Breast epithelium (tissue), 4 donors: ENCODE data around the gene NUP50. TPM values are rescaled to one million over a fixed set of nuclear protein-coding genes. Genes with fewer than 3 reads are reported as not detected.

Experiments used
- DNase-seq, 2 donors: peaks; one replicate each; pipeline ENCODE4 v3.0.0-alpha.2; 2019; ENCODE audit warnings: low spot score in 2 of 2
- H3K27ac ChIP-seq, 2 donors: fragments of 200-600 bp; sonication (generic) in 1 of 2; one replicate each; pipeline ENCODE4 v1.5.1; 2016 to 2019; ENCODE audit warnings: mild to moderate bottlenecking in 1 of 2
- H3K27me3 ChIP-seq, 2 donors: fragments of 200-600 bp; sonication (generic) in 1 of 2; one replicate each; pipeline versions ENCODE4 v1.5.1 to v1.6.0; 2017 to 2019; ENCODE audit warnings: control low read depth in 1 of 2, mild to moderate bottlenecking in 1 of 2
- H3K36me3 ChIP-seq: fragments of 200-600 bp; one replicate; pipeline ENCODE4 v1.5.1; 2019
- H3K4me1 ChIP-seq, 2 donors: fragments of 200-600 bp; sonication (generic); one replicate each; pipeline ENCODE4 v1.5.1; 2016 to 2019; ENCODE audit warnings: control low read depth in 1 of 2
- H3K4me3 ChIP-seq, 3 donors: fragments of 200-600 bp; sonication (generic); 1 replicate in 2 of 3; 2 replicates in 1 of 3; pipeline ENCODE4 v1.5.1; 2016 to 2019; ENCODE audit warnings: mild to moderate bottlenecking in 3 of 3, moderate library complexity in 2 of 3
- H3K9me3 ChIP-seq, 2 donors: fragments of 200-600 bp; sonication (generic) in 1 of 2; one replicate each; pipeline ENCODE4 v1.5.1; 2016 to 2019; ENCODE audit warnings: control low read depth in 1 of 2
- CTCF ChIP-seq, 3 donors: fragments of 450-650 bp; IDR thresholded peaks; one replicate each; pipeline ENCODE4 v1.5.1; 2016 to 2017; ENCODE audit warnings: antibody characterized with exemption in 3 of 3, mild to moderate bottlenecking in 3 of 3, moderate library complexity in 3 of 3
- POLR2A ChIP-seq: fragments of 450-650 bp; IDR thresholded peaks from one replicate; pipeline ENCODE4 v1.6.1; 2016; ENCODE audit warnings: antibody characterized with exemption, mild to moderate bottlenecking, moderate library complexity
- POLR2AphosphoS5 ChIP-seq, 3 donors: sonication (generic); formaldehyde crosslinking; IDR thresholded peaks; one replicate each; pipeline ENCODE4 v1.6.1; 2017; ENCODE audit warnings: antibody characterized with exemption in 3 of 3
- intact Hi-C: fragments of 100-400 bp; cut with DNase I; formaldehyde crosslinking; loops from one replicate; pipeline ENCODE4 v1.15.1; 2023; ENCODE audit warnings: low total_unique reads
- total RNA-seq, 3 donors: library from RNA; depleted of rRNA; stranded (reverse); fragments of >200 nt; gene quantifications; one replicate each; pipeline ENCODE4 v1.1.0, GENCODE V29; 2016

The NUP50 gene
- total RNA-seq, 3 donors from 2014 or later: 40.6 to 53.9 (median 49.2) TPM

DNA sequence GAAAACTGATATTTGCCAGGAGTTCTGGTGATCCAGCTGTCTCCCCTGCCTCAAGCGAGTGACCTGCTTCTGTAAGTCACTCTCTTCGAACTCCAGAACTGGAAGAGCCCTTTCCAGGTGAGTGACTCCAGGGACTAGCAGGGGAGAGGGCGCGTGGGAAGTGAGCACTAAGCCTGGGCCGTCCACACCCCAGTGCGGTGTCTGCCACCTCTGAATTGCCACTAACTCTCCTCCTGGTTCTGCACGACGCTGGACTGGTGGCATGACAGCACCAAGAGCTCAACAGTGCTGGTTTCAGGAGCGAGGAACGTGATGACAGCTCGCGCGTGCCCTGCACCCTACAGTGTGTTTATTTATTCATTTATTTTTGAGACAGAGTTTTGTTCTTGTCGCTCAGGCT, 54.1 kb downstream of the NUP50 start:
- Histone ChIP-seq H3K27ac (no peak overlapping the region), H3K27me3 (no peaks in the 10 kb centered on the region), H3K9me3 (no peaks in the 10 kb centered on the region), H3K36me3 (no peaks in the 10 kb centered on the region), H3K4me1 (peaks cover 0 to 6% of the 10 kb centered on the region in 2 donors), H3K4me3 (no peak overlapping the region)
- TF ChIP-seq CTCF (IDR thresholded peaks at IDR 0.05) (no peak), POLR2AphosphoS5 (IDR thresholded peaks at IDR 0.05) (no peak), POLR2A (no peak)
- intact Hi-C loops: no loop called here
- no peak for DNase-seq

GRCh38 chr22:45218976-45219375, 55.3 kb downstream of the NUP50 start:
- H3K27me3 ChIP-seq: no peaks in the 10 kb centered on the region
- no peaks in the 10 kb centered on the region for H3K36me3 ChIP-seq

GRCh38 chr22:45221201-45221600, 57.5 kb downstream of the NUP50 start:
- Histone ChIP-seq H3K9me3 (no peaks in the 10 kb centered on the region), H3K27ac (no peak overlapping the region), H3K4me3 (no peak overlapping the region), H3K4me1 (no peaks in the 10 kb centered on the region), H3K36me3 (no peaks in the 10 kb centered on the region), H3K27me3 (no peaks in the 10 kb centered on the region)
- no peak for TF ChIP-seq POLR2A
- no peak for TF ChIP-seq CTCF (IDR thresholded peaks at IDR 0.05)
- no peak for TF ChIP-seq POLR2AphosphoS5 (IDR thresholded peaks at IDR 0.05)
- no peak for DNase-seq
- intact Hi-C loops: no loop called here

More at GRCh38 chr22:45218976-45219375, 55.3 kb downstream of the NUP50 start:
- intact Hi-C loops: no loop called here
- Histone ChIP-seq H3K9me3 (no peaks in the 10 kb centered on the region), H3K27ac (no peak overlapping the region), H3K4me1 (no peaks in the 10 kb centered on the region), H3K4me3 (no peak overlapping the region)
- TF ChIP-seq POLR2A: no peak
- TF ChIP-seq POLR2AphosphoS5 (IDR thresholded peaks at IDR 0.05): no peak
- TF ChIP-seq CTCF (IDR thresholded peaks at IDR 0.05): no peak
- no peak for DNase-seq

DNA sequence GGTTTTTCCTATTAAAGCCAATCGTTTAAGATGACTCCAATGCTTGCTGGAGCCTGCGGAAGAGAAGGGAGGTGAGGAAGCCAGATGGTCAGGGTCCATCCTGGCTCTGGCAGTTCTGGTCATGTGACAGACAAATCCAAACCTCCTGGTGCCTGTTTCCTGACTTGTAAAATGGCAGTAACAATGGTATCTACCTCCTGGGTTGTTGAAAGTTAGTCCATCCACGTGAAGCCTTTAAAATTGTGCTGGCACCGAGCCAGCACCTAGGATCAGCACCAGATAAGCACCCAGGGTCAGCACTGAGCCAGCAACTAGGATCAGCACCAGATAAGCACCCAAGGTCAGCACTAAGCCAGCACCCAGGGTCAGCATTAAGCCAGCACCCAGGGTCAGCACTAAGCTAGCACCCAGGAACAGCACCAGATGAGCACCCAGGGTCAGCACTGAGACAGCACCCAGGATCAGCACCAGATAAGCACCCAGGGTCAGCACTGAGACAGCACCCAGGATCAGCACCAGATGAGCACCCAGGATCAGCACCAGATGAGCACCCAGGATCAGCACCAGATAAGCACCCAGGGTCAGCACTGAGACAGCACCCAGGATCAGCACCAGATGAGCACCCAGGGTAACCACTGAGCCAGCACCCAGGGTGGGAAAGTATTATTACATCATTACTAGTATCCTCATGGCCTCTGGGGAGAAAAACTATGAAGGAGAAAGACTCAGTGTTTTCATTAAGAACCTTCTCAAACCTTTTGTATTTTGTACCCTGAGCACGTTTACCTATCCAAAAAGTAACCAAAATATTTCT, 59.8 kb downstream of the NUP50 start:
- no peaks in the 10 kb centered on the region for H3K36me3 ChIP-seq
- DNase-seq: no peak
- H3K4me3 ChIP-seq: no peak overlapping the region
- TF ChIP-seq CTCF (IDR thresholded peaks at IDR 0.05) (no peak), POLR2AphosphoS5 (IDR thresholded peaks at IDR 0.05) (no peak), POLR2A (no peak)
- intact Hi-C loops: no loop called here
- H3K27me3 ChIP-seq: no peaks in the 10 kb centered on the region
- no peaks in the 10 kb centered on the region for H3K4me1 ChIP-seq
- H3K9me3 ChIP-seq: no peaks in the 10 kb centered on the region
- no peak overlapping the region for H3K27ac ChIP-seq

GRCh38 chr22:45224331-45224730, 60.6 kb downstream of the NUP50 start:
- Histone ChIP-seq H3K27me3 (no peaks in the 10 kb centered on the region), H3K4me3 (no peak overlapping the region), H3K4me1 (no peaks in the 10 kb centered on the region), H3K27ac (peak overlapping the region in 1 of 2 donors; percentile 89), H3K36me3 (no peaks in the 10 kb centered on the region), H3K9me3 (no peaks in the 10 kb centered on the region)
- TF ChIP-seq CTCF (IDR thresholded peaks at IDR 0.05) (no peak), POLR2A (no peak), POLR2AphosphoS5 (IDR thresholded peaks at IDR 0.05) (no peak)
- DNase-seq: no peak
- intact Hi-C loops: no loop called here
